ENCODE data around the gene PTPN13. TPM values are rescaled to one million over a fixed set of nuclear protein-coding genes. Genes with fewer than 3 reads are reported as not detected.

PTPN13 gene
- total RNA-seq, 1 experiment from 2014 or later, result 12.5 TPM

- ChIA-PET POLR2A (no interaction called here), CTCF (no interaction called here)
- Histone ChIP-seq H3K9me3 (ENCODE audit: control insufficient read depth, insufficient read depth, low read depth, low read length) (no peaks in the 10 kb centered on the region), H3K4me3 (ENCODE audit: low read depth in 2 of 2, low read length in 2 of 2) (no peak overlapping the region), H3K27me3 (ENCODE audit: control insufficient read depth, insufficient read depth, low read length) (no peaks in the 10 kb centered on the region), H3K4me1 (ENCODE audit: control insufficient read depth, insufficient read depth, low read length) (no peaks in the 10 kb centered on the region), H3K36me3 (ENCODE audit: control insufficient read depth, insufficient read depth, low read length) (no peaks in the 10 kb centered on the region), H3K27ac (ENCODE audit: low read length) (no peak overlapping the region)
- intact Hi-C loops (cut with micrococcal nuclease; ENCODE audit: unreplicated experiment) (no loop called here), in situ Hi-C loops (cut with HindIII; ENCODE audit: low pct_unique_long_range_greater_than_20kb, low sequenced_read_pairs) (no loop called here)
- no peak for ATAC-seq
- TF ChIP-seq POLR2AphosphoS5 (IDR thresholded peaks at IDR 0.05; ENCODE audit: low read depth, low read length), result no peak
- no peak for TF ChIP-seq REST (IDR thresholded peaks at IDR 0.05; ENCODE audit: insufficient read depth in 1 of 2, low read depth in 2 of 2, low read length in 1 of 2)
- no peak for TF ChIP-seq CTCF (IDR thresholded peaks at IDR 0.05)
- no peak for TF ChIP-seq TCF7L2 (IDR thresholded peaks at IDR 0.05; ENCODE audit: low read depth, low read length)
- TF ChIP-seq SIN3A (IDR thresholded peaks at IDR 0.05; ENCODE audit: borderline replicate concordance, insufficient read depth, low read depth, low read length), result no peak
- no TSS peak for BruUV-seq (replicated peaks)
- no peak for DNase-seq (ENCODE audit: low read depth, low spot score)
Observed at GRCh38 chr4:86670756-86671155, 76.6 kb downstream of the PTPN13 start.

GRCh38 chr4:86675548-86675947, 81.4 kb downstream of the PTPN13 start:
- no peak for TF ChIP-seq POLR2AphosphoS5 (IDR thresholded peaks at IDR 0.05; ENCODE audit: low read depth, low read length)
- no peak for TF ChIP-seq TCF7L2 (IDR thresholded peaks at IDR 0.05; ENCODE audit: low read depth, low read length)
- no peak for TF ChIP-seq REST (IDR thresholded peaks at IDR 0.05; ENCODE audit: insufficient read depth in 1 of 2, low read depth in 2 of 2, low read length in 1 of 2)
- no peak for TF ChIP-seq CTCF (IDR thresholded peaks at IDR 0.05)
- no peak for TF ChIP-seq SIN3A (IDR thresholded peaks at IDR 0.05; ENCODE audit: borderline replicate concordance, insufficient read depth, low read depth, low read length)
- intact Hi-C loops (cut with micrococcal nuclease; ENCODE audit: unreplicated experiment), result no loop called here
- no peak overlapping the region for H3K4me3 ChIP-seq (ENCODE audit: low read depth in 2 of 2, low read length in 2 of 2)
- H3K36me3 ChIP-seq (ENCODE audit: control insufficient read depth, insufficient read depth, low read length), result no peaks in the 10 kb centered on the region
- in situ Hi-C loops (cut with HindIII; ENCODE audit: low pct_unique_long_range_greater_than_20kb, low sequenced_read_pairs), result no loop called here
- no TSS peak for BruUV-seq (replicated peaks)
- ATAC-seq (no peak), DNase-seq (ENCODE audit: low read depth, low spot score) (no peak)
- H3K4me1 ChIP-seq (ENCODE audit: control insufficient read depth, insufficient read depth, low read length), result no peaks in the 10 kb centered on the region
- ChIA-PET CTCF (no interaction called here), POLR2A (no interaction called here)
- H3K27ac ChIP-seq (ENCODE audit: low read length), result no peak overlapping the region
- no peaks in the 10 kb centered on the region for H3K27me3 ChIP-seq (ENCODE audit: control insufficient read depth, insufficient read depth, low read length)
- no peaks in the 10 kb centered on the region for H3K9me3 ChIP-seq (ENCODE audit: control insufficient read depth, insufficient read depth, low read depth, low read length)

Data from Panc1 (cell line).